Adrenal gland (tissue), 5 donors: ENCODE results near the gene TBC1D16.

Source experiments
- POLR2A ChIP-seq, 2 donors: fragments of 450-650 bp; IDR thresholded peaks; one replicate each; pipeline ENCODE4 v1.6.1; 2017; ENCODE audit warnings: antibody characterized with exemption in 2 of 2, mild to moderate bottlenecking in 2 of 2, moderate library complexity in 1 of 2
- TF ChIP-seq, protein P1 (sequence below), 6 experiments: fragments of 450-650 bp in 4 of 6; fragments of 200-600 bp in 2 of 6; sonication (generic) in 1 of 6; IDR thresholded peaks; 1 replicate in 5 of 6; 2 replicates in 1 of 6; pipeline versions ENCODE4 v1.5.1 to v1.8.0; 2016 to 2021; ENCODE audit warnings: antibody characterized with exemption in 6 of 6, mild to moderate bottlenecking in 2 of 6, moderate library complexity in 1 of 6
- donor health status: DM: no; HTN: no; CAD: no.

DNA sequence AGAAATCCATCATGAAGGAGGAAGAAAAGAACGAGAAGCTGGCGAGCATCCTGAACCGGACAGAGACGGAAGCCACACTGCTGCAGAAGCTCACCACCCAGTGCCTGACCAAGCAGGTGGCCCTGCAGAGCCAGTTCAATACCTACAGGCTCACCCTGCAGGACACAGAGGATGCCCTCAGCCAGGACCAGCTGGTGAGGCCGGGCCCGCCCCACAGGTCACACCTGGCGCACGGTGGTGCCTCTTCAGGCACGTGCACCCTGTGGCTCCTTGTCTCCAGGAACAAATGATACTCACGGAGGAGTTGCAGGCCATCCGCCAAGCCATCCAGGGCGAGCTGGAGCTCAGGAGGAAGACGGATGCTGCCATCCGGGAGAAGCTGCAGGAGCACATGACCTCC is 45.9 kb upstream of the TBC1D16 start:
- TF ChIP-seq, protein P1, sequence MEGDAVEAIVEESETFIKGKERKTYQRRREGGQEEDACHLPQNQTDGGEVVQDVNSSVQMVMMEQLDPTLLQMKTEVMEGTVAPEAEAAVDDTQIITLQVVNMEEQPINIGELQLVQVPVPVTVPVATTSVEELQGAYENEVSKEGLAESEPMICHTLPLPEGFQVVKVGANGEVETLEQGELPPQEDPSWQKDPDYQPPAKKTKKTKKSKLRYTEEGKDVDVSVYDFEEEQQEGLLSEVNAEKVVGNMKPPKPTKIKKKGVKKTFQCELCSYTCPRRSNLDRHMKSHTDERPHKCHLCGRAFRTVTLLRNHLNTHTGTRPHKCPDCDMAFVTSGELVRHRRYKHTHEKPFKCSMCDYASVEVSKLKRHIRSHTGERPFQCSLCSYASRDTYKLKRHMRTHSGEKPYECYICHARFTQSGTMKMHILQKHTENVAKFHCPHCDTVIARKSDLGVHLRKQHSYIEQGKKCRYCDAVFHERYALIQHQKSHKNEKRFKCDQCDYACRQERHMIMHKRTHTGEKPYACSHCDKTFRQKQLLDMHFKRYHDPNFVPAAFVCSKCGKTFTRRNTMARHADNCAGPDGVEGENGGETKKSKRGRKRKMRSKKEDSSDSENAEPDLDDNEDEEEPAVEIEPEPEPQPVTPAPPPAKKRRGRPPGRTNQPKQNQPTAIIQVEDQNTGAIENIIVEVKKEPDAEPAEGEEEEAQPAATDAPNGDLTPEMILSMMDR (IDR thresholded peaks at IDR 0.05), result no peak
- TF ChIP-seq POLR2A (IDR thresholded peaks at IDR 0.05), result no peak
